ENCODE data around the gene DOHH. TPM values are rescaled to one million over a fixed set of nuclear protein-coding genes. Genes with fewer than 3 reads are reported as not detected.

Gene DOHH
- polyA plus RNA-seq, 1 donor (not counting 4 experiments of a cell fraction or from before 2014, with no cell fraction given): 4.2 TPM

DNA sequence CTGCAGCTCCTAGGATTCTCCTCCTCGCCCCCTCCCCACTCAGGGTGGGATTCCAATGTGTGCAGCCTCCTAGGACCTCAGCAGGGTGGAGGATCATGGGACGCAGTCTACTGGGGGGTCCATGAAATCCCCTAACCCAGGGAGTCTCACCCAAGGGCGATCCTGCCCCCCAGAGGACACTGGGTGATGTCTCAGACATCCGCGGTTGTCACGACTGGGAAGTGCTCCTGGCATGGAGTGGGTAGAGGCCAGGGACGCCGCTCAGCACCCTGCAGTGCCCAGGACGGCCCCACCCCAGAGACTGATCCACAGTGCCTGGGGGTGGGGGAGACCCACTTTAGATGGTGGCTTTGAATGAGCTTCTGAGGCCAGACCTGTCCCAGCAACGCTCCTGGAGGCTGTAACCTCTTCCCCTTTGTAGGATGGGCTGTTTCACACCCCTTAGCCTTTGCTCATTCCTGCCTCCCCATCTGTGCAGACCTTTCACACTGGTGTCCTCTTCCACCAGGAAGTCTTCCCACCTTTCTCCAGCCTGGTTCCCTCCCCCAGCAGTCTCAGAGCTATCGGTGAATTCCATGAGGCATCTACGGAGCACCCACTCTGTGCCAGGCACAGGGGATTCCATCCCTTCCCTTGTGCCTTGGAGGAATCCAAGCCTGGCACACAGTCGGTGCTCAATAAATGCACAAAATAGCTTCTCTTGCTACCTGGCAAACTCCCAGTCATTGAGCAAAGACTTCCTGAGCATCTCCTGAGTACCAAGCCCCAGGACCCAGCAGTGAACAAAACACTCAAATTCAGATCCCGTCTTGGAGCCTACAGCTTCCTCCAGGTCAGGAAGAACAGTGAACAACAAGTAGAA is 30.6 kb downstream of the DOHH start:
- no peak overlapping the region for H2AFZ ChIP-seq (ENCODE audit: control insufficient read depth, low read length)
- H3K27me3 ChIP-seq (ENCODE audit: control insufficient read depth, extremely low read depth, insufficient read depth, low read length): peaks cover 10% of the 10 kb centered on the region
- no peak overlapping the region for H3K4me3 ChIP-seq (ENCODE audit: control insufficient read depth in 2 of 3, extremely low read depth in 1 of 3, insufficient read depth in 2 of 3, low read depth in 1 of 3, low read length in 3 of 3)
- H3K9ac ChIP-seq (ENCODE audit: control insufficient read depth, extremely low read depth, insufficient read depth, low read length): no peak overlapping the region
- peaks cover 2% of the 10 kb centered on the region for H3K9me3 ChIP-seq (ENCODE audit: control insufficient read depth, low read depth, low read length)
- H4K20me1 ChIP-seq (ENCODE audit: control insufficient read depth, extremely low read depth, insufficient read depth, low read length): peaks cover 3% of the 10 kb centered on the region
- DNase-seq (ENCODE audit: low read depth, low spot score) (no peak), FAIRE-seq (no peak)
- H3K4me1 ChIP-seq (ENCODE audit: control insufficient read depth, extremely low read depth, insufficient read depth, low read length): no peaks in the 10 kb centered on the region
- H3K79me2 ChIP-seq (ENCODE audit: control insufficient read depth, insufficient read depth, low read length): no peaks in the 10 kb centered on the region
- no peaks in the 10 kb centered on the region for H3K36me3 ChIP-seq (ENCODE audit: control insufficient read depth in 2 of 2, extremely low read depth in 1 of 2, insufficient read depth in 2 of 2, low read length in 2 of 2)
- TF ChIP-seq EZH2 (IDR thresholded peaks at IDR 0.05; ENCODE audit: low read length): no peak
- TF ChIP-seq, protein P1, sequence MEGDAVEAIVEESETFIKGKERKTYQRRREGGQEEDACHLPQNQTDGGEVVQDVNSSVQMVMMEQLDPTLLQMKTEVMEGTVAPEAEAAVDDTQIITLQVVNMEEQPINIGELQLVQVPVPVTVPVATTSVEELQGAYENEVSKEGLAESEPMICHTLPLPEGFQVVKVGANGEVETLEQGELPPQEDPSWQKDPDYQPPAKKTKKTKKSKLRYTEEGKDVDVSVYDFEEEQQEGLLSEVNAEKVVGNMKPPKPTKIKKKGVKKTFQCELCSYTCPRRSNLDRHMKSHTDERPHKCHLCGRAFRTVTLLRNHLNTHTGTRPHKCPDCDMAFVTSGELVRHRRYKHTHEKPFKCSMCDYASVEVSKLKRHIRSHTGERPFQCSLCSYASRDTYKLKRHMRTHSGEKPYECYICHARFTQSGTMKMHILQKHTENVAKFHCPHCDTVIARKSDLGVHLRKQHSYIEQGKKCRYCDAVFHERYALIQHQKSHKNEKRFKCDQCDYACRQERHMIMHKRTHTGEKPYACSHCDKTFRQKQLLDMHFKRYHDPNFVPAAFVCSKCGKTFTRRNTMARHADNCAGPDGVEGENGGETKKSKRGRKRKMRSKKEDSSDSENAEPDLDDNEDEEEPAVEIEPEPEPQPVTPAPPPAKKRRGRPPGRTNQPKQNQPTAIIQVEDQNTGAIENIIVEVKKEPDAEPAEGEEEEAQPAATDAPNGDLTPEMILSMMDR (optimal IDR thresholded peaks at IDR 0.05 in 1 of 3, IDR thresholded peaks at IDR 0.05 in 1 of 3, conservative IDR thresholded peaks at IDR 0.05 in 1 of 3; ENCODE audit: extremely low read depth in 1 of 3, insufficient read depth in 2 of 3, low read length in 3 of 3): peak in 1 of 3 experiments; percentile 33
- H3K27ac ChIP-seq (ENCODE audit: control insufficient read depth, insufficient read depth, low read length): no peak overlapping the region
- no peaks in the 10 kb centered on the region for H3K9me1 ChIP-seq (ENCODE audit: control insufficient read depth, extremely low read depth, insufficient read depth, low read length)
- H3K4me2 ChIP-seq (ENCODE audit: control insufficient read depth, extremely low read depth, insufficient read depth, low read depth, low read length): no peak overlapping the region
- dilution Hi-C loops (cut with MboI; ENCODE audit: extremely low pct_ligation_motif_present, low sequenced_read_pairs): no loop called here

DNA sequence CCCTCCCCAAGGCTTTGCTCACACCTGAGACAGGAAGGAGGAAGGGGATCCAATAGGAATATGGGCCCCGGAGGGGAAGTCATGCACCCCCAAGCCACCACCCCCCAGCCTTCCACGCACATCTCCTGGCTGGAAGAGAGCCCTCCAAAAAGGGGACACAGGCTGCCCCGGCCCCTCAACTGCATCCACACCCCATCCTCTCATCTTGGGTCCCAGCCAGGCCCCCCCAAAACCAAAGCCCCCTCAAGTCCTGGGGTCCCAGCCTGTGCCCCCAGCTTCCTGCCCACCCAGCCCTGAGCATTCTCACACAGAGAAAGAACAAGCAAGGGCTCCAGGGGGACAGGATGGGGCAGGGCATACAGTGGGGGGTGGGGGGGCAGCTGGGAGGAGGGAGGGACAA is 32.3 kb downstream of the DOHH start:
- FAIRE-seq: no peak

More for the DNA sequence above, 32.3 kb downstream of the DOHH start:
- Histone ChIP-seq H3K36me3 (ENCODE audit: control insufficient read depth in 2 of 2, extremely low read depth in 1 of 2, insufficient read depth in 2 of 2, low read length in 2 of 2) (no peaks in the 10 kb centered on the region), H3K27ac (ENCODE audit: control insufficient read depth, insufficient read depth, low read length) (no peak overlapping the region), H3K4me2 (ENCODE audit: control insufficient read depth, extremely low read depth, insufficient read depth, low read depth, low read length) (no peak overlapping the region), H3K9ac (ENCODE audit: control insufficient read depth, extremely low read depth, insufficient read depth, low read length) (no peak overlapping the region), H3K9me3 (ENCODE audit: control insufficient read depth, low read depth, low read length) (peaks cover 2% of the 10 kb centered on the region), H3K4me3 (ENCODE audit: control insufficient read depth in 2 of 3, extremely low read depth in 1 of 3, insufficient read depth in 2 of 3, low read depth in 1 of 3, low read length in 3 of 3) (no peak overlapping the region), H3K27me3 (ENCODE audit: control insufficient read depth, extremely low read depth, insufficient read depth, low read length) (peaks cover 5% of the 10 kb centered on the region), H2AFZ (ENCODE audit: control insufficient read depth, low read length) (no peak overlapping the region), H3K9me1 (ENCODE audit: control insufficient read depth, extremely low read depth, insufficient read depth, low read length) (no peaks in the 10 kb centered on the region), H4K20me1 (ENCODE audit: control insufficient read depth, extremely low read depth, insufficient read depth, low read length) (peaks cover 3% of the 10 kb centered on the region), H3K4me1 (ENCODE audit: control insufficient read depth, extremely low read depth, insufficient read depth, low read length) (no peaks in the 10 kb centered on the region), H3K79me2 (ENCODE audit: control insufficient read depth, insufficient read depth, low read length) (no peaks in the 10 kb centered on the region)
- dilution Hi-C loops (cut with MboI; ENCODE audit: extremely low pct_ligation_motif_present, low sequenced_read_pairs): no loop called here
- no peak for DNase-seq (ENCODE audit: low read depth, low spot score)
- TF ChIP-seq EZH2 (IDR thresholded peaks at IDR 0.05; ENCODE audit: low read length): no peak
- TF ChIP-seq, protein P1 (optimal IDR thresholded peaks at IDR 0.05 in 1 of 3, IDR thresholded peaks at IDR 0.05 in 1 of 3, conservative IDR thresholded peaks at IDR 0.05 in 1 of 3; ENCODE audit: extremely low read depth in 1 of 3, insufficient read depth in 2 of 3, low read length in 3 of 3): no peak

All from keratinocyte (primary cell).